Gastroesophageal sphincter (tissue), 4 donors: ENCODE data around the gene KCNE5. TPM values are rescaled to one million over a fixed set of nuclear protein-coding genes. Genes with fewer than 3 reads are reported as not detected.
A peak's percentile ranks its signal among the peaks of the same experiment; 100 is the strongest.
"Not testable (repeated sequence)": the region's sequence is repeated elsewhere in the genome, so short reads cannot be mapped to it uniquely, and the experiment has no call there.

Source experiments
- ATAC-seq: fragments of 150-250 bp; one replicate; pipeline ENCODE4 v1.9.1; 2016; ENCODE audit warnings: mild to moderate bottlenecking, moderate library complexity
- H3K27ac ChIP-seq, 4 donors: fragments of 200-600 bp; sonication (generic) in 3 of 4; 1 replicate in 3 of 4; 2 replicates in 1 of 4; pipeline ENCODE4 v1.5.1; 2016 to 2019
- H3K27me3 ChIP-seq: fragments of 200-600 bp; sonication (generic); one replicate; pipeline ENCODE4 v1.5.1; 2019
- H3K36me3 ChIP-seq, 2 donors: fragments of 200-600 bp; sonication (generic); one replicate each; pipeline ENCODE4 v1.5.1; 2019; ENCODE audit warnings: control low read depth in 1 of 2
- H3K4me1 ChIP-seq, 3 donors: fragments of 200-600 bp; sonication (generic); 1 replicate in 2 of 3; 2 replicates in 1 of 3; pipeline ENCODE4 v1.5.1; 2016 to 2019; ENCODE audit warnings: control low read depth in 2 of 3
- H3K4me3 ChIP-seq, 2 donors: fragments of 200-600 bp; sonication (generic); one replicate each; pipeline ENCODE4 v1.5.1; 2019; ENCODE audit warnings: mild to moderate bottlenecking in 1 of 2, moderate library complexity in 1 of 2
- H3K9me3 ChIP-seq, 3 donors: fragments of 200-600 bp; sonication (generic); one replicate each; pipeline ENCODE4 v1.5.1; 2017 to 2019; ENCODE audit warnings: control low read depth in 2 of 3
- EP300 ChIP-seq: sonication (generic); formaldehyde crosslinking; IDR thresholded peaks from one replicate; pipeline ENCODE4 v1.6.1; 2017; ENCODE audit warnings: antibody characterized with exemption, mild to moderate bottlenecking
- POLR2A ChIP-seq, 2 donors: fragments of 450-650 bp; IDR thresholded peaks; one replicate each; pipeline ENCODE4 v1.6.1; 2017; ENCODE audit warnings: antibody characterized with exemption in 2 of 2, mild to moderate bottlenecking in 2 of 2, moderate library complexity in 1 of 2
- POLR2AphosphoS5 ChIP-seq: sonication (generic); formaldehyde crosslinking; IDR thresholded peaks from one replicate; pipeline ENCODE4 v1.6.1; 2017; ENCODE audit warnings: antibody characterized with exemption
- WGBS, 2 donors: methylation state at CpG; one replicate each; pipeline ENCODE4 v1.1.5; 2018; ENCODE audit warnings: low coverage in 1 of 2; 5-methylcytosine and 5-hydroxymethylcytosine counted together
- total RNA-seq, 4 donors: library from RNA; depleted of rRNA; stranded (reverse); fragments of >200 nt; gene quantifications; one replicate each; pipeline ENCODE4 v1.1.0, GENCODE V29; 2016
- TF ChIP-seq, protein P1 (sequence below), 4 experiments: fragments of 200-600 bp in 2 of 4; fragments of 450-650 bp in 2 of 4; sonication (generic) in 1 of 4; IDR thresholded peaks; one replicate each; pipeline ENCODE4 v1.5.1; 2017 to 2019; ENCODE audit warnings: antibody characterized with exemption in 4 of 4, mild to moderate bottlenecking in 2 of 4, moderate library complexity in 2 of 4

Gene KCNE5
- total RNA-seq, 4 donors from 2014 or later = 0.35 to 0.42 TPM; not detected in 2

DNA sequence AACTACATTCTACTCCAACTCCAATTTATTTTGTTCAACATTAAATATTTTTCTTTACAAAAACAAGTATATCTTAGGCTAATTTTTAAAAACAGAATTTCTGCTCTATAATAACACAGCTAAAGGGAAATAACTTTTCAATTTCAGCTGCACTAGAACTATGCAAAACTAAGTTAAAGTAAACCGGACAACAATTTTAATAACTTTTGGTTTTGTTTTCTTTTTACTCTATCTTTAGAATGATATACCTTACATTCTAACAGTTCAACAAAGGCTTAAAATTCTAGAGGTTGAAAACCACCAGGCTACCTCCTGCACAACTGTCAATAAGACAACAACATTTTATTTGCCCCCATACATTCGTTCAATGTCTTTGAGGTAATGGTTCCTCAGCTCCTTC, 18.7 kb upstream of the KCNE5 start:
- H3K4me1 ChIP-seq = no peaks in the 10 kb centered on the region
- 88 to 93% methylated on average over 2 of the region's 2 CpGs for WGBS, 2 donors
- no peaks in the 10 kb centered on the region for H3K9me3 ChIP-seq
- no peaks in the 10 kb centered on the region for H3K36me3 ChIP-seq
- no peak for ATAC-seq
- no peak for TF ChIP-seq POLR2A (IDR thresholded peaks at IDR 0.05)
- TF ChIP-seq, protein P1, sequence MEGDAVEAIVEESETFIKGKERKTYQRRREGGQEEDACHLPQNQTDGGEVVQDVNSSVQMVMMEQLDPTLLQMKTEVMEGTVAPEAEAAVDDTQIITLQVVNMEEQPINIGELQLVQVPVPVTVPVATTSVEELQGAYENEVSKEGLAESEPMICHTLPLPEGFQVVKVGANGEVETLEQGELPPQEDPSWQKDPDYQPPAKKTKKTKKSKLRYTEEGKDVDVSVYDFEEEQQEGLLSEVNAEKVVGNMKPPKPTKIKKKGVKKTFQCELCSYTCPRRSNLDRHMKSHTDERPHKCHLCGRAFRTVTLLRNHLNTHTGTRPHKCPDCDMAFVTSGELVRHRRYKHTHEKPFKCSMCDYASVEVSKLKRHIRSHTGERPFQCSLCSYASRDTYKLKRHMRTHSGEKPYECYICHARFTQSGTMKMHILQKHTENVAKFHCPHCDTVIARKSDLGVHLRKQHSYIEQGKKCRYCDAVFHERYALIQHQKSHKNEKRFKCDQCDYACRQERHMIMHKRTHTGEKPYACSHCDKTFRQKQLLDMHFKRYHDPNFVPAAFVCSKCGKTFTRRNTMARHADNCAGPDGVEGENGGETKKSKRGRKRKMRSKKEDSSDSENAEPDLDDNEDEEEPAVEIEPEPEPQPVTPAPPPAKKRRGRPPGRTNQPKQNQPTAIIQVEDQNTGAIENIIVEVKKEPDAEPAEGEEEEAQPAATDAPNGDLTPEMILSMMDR (IDR thresholded peaks at IDR 0.05) = no peak
- TF ChIP-seq POLR2AphosphoS5 = no peak
- TF ChIP-seq EP300 = no peak
- H3K27me3 ChIP-seq = no peaks in the 10 kb centered on the region
- no peak overlapping the region for H3K27ac ChIP-seq
- H3K4me3 ChIP-seq = no peak overlapping the region

DNA sequence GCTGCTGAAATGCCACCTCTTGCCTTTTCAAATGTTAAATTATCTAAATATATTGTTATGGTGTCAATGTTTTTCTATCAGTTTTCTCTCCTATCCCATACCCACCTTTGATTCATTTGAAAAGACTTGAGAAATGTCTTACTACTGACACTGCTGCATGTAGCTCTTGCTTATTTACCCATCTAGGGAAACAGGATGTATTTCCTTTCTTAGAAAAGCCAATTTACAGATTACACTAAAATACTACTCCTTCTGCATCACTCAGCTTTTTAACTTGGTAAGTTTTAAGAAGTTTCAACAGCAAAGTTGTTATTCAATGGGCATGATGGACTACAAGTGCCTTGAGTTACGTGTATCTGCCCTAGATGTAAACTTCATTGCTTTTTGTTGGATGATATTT, 13.2 kb upstream of the KCNE5 start:
- ATAC-seq = no peak
- no peaks in the 10 kb centered on the region for H3K36me3 ChIP-seq
- H3K27ac ChIP-seq = no peak overlapping the region
- no peak overlapping the region for H3K4me3 ChIP-seq
- H3K27me3 ChIP-seq = no peaks in the 10 kb centered on the region
- H3K9me3 ChIP-seq = no peaks in the 10 kb centered on the region
- 80% methylated on average over 1 of the region's 1 CpG; no CpG with 5 or more reads in 1 of the 2 donors for WGBS, 2 donors
- TF ChIP-seq, protein P1 (IDR thresholded peaks at IDR 0.05) = no peak
- no peak for TF ChIP-seq POLR2A (IDR thresholded peaks at IDR 0.05)
- H3K4me1 ChIP-seq = no peaks in the 10 kb centered on the region

DNA sequence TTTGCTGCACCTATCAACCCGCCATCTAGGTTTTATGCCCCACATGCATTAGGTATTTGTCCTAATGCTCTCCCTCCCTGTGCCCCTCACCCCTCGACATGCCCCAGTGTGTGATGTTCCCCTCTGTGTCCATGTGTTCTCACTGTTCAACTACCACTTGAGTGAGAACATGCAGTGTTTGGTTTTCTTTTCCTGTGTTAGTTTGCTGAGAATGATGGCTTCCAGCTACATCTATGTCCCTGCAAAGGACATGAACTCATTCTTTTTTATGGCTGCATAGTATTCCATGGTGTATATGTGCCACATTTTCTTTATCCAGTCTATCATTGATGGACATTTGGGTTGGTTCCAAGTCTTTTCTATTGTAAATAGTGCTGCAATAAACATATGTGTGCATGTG, 12.5 kb upstream of the KCNE5 start:
- not testable (repeated sequence) for H3K27me3 ChIP-seq, H3K36me3 ChIP-seq, H3K27ac ChIP-seq, H3K4me1 ChIP-seq, ATAC-seq, H3K9me3 ChIP-seq, H3K4me3 ChIP-seq
- WGBS, 2 donors = 100% methylated on average over 2 of the region's 2 CpGs; no CpG with 5 or more reads in 1 of the 2 donors

DNA sequence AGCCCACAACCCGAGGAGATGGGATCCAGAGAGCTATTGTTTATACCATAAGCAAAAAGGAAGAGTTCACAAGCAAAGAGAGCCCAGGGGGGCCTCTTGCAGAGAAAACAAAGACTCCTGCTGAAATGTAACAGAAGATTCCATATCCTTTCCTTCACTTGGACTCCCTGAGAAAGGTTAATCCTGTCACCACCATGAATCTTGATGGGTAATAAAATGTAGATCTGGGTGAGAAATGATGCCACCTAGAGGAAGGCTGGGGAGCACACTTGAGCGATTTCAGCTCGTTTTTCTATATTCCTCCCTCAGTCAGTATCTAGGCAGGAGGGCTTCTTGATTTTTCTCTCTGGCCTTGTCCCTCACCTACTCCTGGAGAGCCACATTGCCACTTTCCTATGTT, 10.2 kb upstream of the KCNE5 start:
- no peaks in the 10 kb centered on the region for H3K9me3 ChIP-seq
- no peaks in the 10 kb centered on the region for H3K27me3 ChIP-seq
- no peak overlapping the region for H3K27ac ChIP-seq
- 8 to 63% methylated on average over 1 to 2 of the region's 3 CpGs for WGBS, 2 donors
- TF ChIP-seq POLR2A (IDR thresholded peaks at IDR 0.05) (no peak), EP300 (no peak), POLR2AphosphoS5 (no peak)
- TF ChIP-seq, protein P1 (IDR thresholded peaks at IDR 0.05) = peak in 1 of 4 experiments; percentile 38
- no peaks in the 10 kb centered on the region for H3K4me1 ChIP-seq
- no peak for ATAC-seq
- H3K4me3 ChIP-seq = no peak overlapping the region
- no peaks in the 10 kb centered on the region for H3K36me3 ChIP-seq

DNA sequence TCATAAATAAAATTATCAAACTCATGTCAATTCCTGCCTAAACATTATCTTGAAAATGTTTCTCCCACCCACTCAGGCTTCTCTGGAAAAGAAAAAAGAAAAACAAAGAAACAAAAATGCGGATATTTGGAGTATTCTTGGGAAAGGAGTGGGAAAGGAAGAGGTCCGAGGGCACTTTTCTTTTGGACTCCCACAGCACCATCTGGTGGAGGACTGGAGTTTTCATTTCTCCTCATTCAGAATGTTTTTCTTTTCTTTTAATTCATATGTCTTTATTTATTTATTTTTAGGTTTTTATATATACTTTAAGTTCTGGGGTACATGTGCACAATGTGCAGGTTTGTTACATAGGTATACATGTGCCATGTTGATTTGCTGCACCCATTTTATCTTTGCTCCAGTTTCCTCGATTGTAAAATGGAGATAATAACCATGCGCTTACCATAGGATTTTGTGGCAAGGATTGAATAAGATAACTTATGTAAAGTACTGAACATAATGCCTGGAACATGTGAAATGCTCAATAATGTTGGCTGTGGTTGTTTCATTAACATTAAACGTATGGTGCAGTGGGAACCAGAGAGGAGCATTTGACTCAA, 8.0 kb upstream of the KCNE5 start:
- no peak for ATAC-seq
- Histone ChIP-seq H3K4me3 (no peak overlapping the region), H3K36me3 (no peaks in the 10 kb centered on the region), H3K9me3 (no peaks in the 10 kb centered on the region), H3K4me1 (no peaks in the 10 kb centered on the region), H3K27me3 (no peaks in the 10 kb centered on the region), H3K27ac (no peak overlapping the region)
- TF ChIP-seq, protein P1 (IDR thresholded peaks at IDR 0.05) = peak in 1 of 4 experiments; percentile 21
- no peak for TF ChIP-seq EP300
- no peak for TF ChIP-seq POLR2AphosphoS5
- no peak for TF ChIP-seq POLR2A (IDR thresholded peaks at IDR 0.05)
- 23 to 45% methylated on average over 3 to 5 of the region's 5 CpGs for WGBS, 2 donors
